Central memory CD8-positive, alpha-beta T cell (primary cell): ENCODE results near the gene METTL17.

Experiments used
- ATAC-seq: fragments of 150-1000 bp; cut with Tn5 transposase; replicated peaks from 2 replicates; pipeline ENCODE4 v1.10.0; 2022; ENCODE audit warnings: mild to moderate bottlenecking, moderate FRiP score, moderate number of reproducible peaks; ENCODE audit not compliant: poor library complexity, severe bottlenecking; ENCODE audit errors: extremely low read depth
- DNase-seq, 2 donors: peaks; one replicate each; pipeline ENCODE4 v3.0.0; 2021; ENCODE audit warnings: low spot score in 2 of 2
- H3K27ac Mint-ChIP-seq: one replicate; pipeline ENCODE4 v1.8.0; 2022; ENCODE audit warnings: low read depth, mild to moderate bottlenecking, moderate library complexity, mixed read lengths
- H3K27me3 Mint-ChIP-seq: one replicate; pipeline ENCODE4 v1.8.0; 2022; ENCODE audit warnings: mixed read lengths
- H3K36me3 Mint-ChIP-seq: one replicate; pipeline ENCODE4 v1.8.0; 2022; ENCODE audit warnings: mild to moderate bottlenecking, moderate library complexity, mixed read lengths; ENCODE audit not compliant: insufficient read depth
- H3K4me1 Mint-ChIP-seq: one replicate; pipeline ENCODE4 v1.8.0; 2022; ENCODE audit warnings: mixed read lengths
- H3K4me3 Mint-ChIP-seq: one replicate; pipeline ENCODE4 v1.8.0; 2022; ENCODE audit warnings: mild to moderate bottlenecking, moderate library complexity, mixed read lengths
- H3K9me3 Mint-ChIP-seq: one replicate; pipeline ENCODE4 v1.8.0; 2022; ENCODE audit warnings: mixed read lengths

Gene METTL17

DNA sequence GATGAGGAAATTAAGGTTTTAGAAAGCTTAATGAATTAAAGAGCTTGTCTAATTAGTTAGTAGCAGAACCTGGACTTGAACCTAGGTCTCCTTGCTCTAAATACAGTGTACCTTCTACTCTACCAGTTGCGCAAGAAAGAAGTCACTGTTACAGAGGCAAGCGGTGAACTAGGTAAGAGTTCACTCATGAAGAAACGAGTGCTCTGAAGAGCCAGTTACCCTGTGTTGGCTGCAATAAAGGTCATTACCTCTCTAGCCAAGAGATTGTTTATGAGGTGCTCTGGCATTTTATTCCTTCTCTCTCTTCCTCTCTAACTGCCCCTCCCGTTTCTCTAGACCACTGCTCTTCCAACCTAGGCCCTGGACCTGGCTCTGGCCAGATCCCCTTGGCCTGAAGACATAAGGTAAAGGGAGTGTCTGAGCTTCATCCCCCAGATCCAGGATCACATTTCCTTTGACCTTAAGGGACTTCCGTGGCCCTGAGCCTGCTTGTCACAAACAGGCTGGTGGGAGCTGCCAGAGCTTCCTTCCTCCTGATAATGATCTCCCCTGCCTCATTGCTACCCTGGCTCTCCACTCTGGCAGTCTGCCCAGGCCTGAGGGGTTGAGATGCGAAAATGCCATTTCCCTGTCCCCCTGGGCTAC is 54.3 kb downstream of the METTL17 start:
- no peaks in the 10 kb centered on the region for H3K9me3 Mint-ChIP-seq
- H3K27ac Mint-ChIP-seq: no peak overlapping the region
- no peak overlapping the region for H3K4me3 Mint-ChIP-seq
- no peak for DNase-seq
- ATAC-seq: no peak
- peaks cover 3% of the 10 kb centered on the region for H3K36me3 Mint-ChIP-seq
- H3K4me1 Mint-ChIP-seq: peaks cover 8% of the 10 kb centered on the region
- peaks cover 46% of the 10 kb centered on the region for H3K27me3 Mint-ChIP-seq
